ENCODE results near the gene EFHC1.
"Not testable (repeated sequence)": the region's sequence is repeated elsewhere in the genome, so short reads cannot be mapped to it uniquely, and the experiment has no call there.

EFHC1 gene

DNA sequence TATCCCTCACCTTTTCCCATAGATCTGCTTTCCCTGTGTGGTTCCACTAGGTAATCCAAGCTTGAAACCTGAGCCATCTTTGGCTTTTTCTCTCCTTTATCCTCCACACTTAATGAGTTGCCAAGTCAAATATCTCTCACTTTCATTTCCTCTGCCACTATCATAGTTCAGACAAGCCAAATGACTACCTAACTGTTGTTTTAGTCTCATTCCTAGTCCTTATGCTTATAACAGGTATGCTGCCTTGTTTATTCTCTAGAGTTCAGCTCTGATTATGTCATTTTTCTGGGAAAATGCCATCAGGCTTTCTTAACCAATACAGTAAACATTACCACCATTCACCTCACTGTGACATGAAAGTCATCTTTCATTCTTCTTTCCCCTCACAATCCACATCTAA lies 6.5 kb downstream of the EFHC1 start:
- Mint-ChIP-seq H3K4me1 (peaks cover 16% of the 10 kb centered on the region), H3K27me3 (ENCODE audit: low read depth) (no peaks in the 10 kb centered on the region), H3K4me3 (no peak overlapping the region), H3K27ac (no peak overlapping the region), H3K9me3 (peaks cover 2% of the 10 kb centered on the region), H3K36me3 (ENCODE audit: low read depth) (peaks cover 35% of the 10 kb centered on the region)
- TF ChIP-seq, protein P1, sequence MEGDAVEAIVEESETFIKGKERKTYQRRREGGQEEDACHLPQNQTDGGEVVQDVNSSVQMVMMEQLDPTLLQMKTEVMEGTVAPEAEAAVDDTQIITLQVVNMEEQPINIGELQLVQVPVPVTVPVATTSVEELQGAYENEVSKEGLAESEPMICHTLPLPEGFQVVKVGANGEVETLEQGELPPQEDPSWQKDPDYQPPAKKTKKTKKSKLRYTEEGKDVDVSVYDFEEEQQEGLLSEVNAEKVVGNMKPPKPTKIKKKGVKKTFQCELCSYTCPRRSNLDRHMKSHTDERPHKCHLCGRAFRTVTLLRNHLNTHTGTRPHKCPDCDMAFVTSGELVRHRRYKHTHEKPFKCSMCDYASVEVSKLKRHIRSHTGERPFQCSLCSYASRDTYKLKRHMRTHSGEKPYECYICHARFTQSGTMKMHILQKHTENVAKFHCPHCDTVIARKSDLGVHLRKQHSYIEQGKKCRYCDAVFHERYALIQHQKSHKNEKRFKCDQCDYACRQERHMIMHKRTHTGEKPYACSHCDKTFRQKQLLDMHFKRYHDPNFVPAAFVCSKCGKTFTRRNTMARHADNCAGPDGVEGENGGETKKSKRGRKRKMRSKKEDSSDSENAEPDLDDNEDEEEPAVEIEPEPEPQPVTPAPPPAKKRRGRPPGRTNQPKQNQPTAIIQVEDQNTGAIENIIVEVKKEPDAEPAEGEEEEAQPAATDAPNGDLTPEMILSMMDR (IDR thresholded peaks at IDR 0.05; ENCODE audit: unreplicated experiment in 3 of 3) = no peak

DNA sequence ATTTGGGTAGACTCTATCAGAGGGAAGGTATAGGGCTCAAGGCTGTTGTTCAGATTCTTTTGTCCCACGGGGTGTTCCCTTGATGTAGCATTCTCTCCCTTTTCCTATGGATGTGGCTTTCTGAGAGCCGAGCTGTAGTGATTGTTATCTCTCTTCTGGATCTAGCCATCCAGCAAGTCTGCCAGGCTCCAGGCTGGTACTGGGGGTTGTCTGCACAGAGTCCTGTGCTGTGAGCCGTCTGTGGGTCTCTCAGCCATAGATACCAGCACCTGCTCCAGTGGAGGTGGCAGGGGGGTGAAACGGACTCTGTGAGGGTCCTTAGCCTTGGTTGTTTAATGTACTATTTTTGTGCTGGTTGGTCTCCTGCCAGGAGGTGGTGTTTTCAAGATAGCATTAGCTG lies 13.2 kb downstream of the EFHC1 start:
- not testable (repeated sequence) for H3K4me1 Mint-ChIP-seq; H3K4me3 Mint-ChIP-seq; H3K27ac Mint-ChIP-seq; H3K9me3 Mint-ChIP-seq; H3K27me3 Mint-ChIP-seq (ENCODE audit: low read depth)
- H3K36me3 Mint-ChIP-seq (ENCODE audit: low read depth) = peaks cover 58% of the 10 kb centered on the region

DNA sequence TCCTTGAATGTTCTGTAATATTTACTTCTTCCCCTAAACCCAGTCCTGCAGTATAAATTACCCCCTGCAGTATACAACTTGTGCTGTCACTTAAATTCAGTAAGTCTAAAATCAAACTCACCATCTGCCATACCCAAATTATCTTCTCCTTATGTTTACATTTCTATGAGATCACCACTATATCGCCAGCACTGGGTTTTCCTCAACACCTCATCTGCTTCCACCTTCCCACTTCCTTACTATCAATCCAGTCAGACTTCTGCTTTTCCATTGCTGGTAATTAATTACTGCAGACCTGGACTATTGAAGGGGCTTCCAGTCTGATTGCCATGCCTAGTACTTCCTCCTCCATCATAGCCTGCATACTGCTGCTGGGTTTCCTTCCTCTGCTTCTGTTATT lies 15.2 kb downstream of the EFHC1 start:
- H3K4me1 Mint-ChIP-seq = no peaks in the 10 kb centered on the region
- no peak overlapping the region for H3K27ac Mint-ChIP-seq
- no peaks in the 10 kb centered on the region for H3K27me3 Mint-ChIP-seq (ENCODE audit: low read depth)
- H3K9me3 Mint-ChIP-seq = peaks cover 3% of the 10 kb centered on the region
- peaks cover 51% of the 10 kb centered on the region for H3K36me3 Mint-ChIP-seq (ENCODE audit: low read depth)
- TF ChIP-seq, protein P1 (IDR thresholded peaks at IDR 0.05; ENCODE audit: unreplicated experiment in 3 of 3) = no peak
- no peak overlapping the region for H3K4me3 Mint-ChIP-seq

DNA sequence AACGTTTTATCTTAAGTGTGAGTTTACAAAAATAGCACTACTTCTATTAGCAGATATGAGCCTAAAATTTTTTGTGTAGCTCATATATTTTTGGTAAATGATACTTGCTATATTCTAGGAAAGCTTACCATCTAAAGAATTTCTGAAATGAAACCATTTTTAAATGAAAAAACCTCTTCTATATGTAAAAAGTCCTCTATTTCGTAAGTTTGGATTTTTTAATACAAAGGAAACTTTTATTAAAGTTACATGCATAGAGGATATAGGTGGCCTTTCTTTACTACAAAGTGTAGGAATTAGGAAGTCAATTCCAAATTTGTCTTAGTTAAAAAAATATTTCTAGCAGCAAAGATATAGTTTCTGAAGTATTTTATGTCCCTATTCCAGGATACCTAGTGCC lies 18.8 kb downstream of the EFHC1 start:
- Mint-ChIP-seq H3K27me3 (ENCODE audit: low read depth) (no peaks in the 10 kb centered on the region), H3K4me1 (no peaks in the 10 kb centered on the region), H3K36me3 (ENCODE audit: low read depth) (peaks cover 48% of the 10 kb centered on the region), H3K9me3 (peaks cover 13% of the 10 kb centered on the region), H3K27ac (no peak overlapping the region), H3K4me3 (no peak overlapping the region)
- TF ChIP-seq, protein P1 (IDR thresholded peaks at IDR 0.05; ENCODE audit: unreplicated experiment in 3 of 3) = no peak

DNA sequence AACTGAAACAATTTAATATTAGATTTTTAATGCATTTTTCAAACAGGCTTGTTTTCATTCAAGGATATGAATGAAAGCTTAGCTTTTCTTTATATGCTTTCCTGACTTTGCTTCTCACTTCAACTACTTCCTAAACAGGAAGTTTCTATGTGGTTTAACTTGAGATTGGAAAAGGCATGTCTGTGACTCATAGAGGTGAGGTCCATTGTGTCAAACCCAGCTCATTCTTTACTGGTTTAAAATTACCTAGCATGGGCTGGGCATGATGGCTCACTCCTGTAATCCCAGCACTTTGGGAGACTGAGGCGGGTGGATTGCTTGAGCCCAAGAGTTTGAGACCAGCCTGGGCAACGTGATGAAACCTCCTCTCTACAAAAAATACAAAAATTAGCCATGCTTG lies 34.4 kb downstream of the EFHC1 start:
- H3K4me3 Mint-ChIP-seq = no peak overlapping the region
- TF ChIP-seq, protein P1 (IDR thresholded peaks at IDR 0.05; ENCODE audit: unreplicated experiment in 3 of 3) = no peak
- H3K36me3 Mint-ChIP-seq (ENCODE audit: low read depth) = peaks cover 48% of the 10 kb centered on the region
- H3K27ac Mint-ChIP-seq = no peak overlapping the region
- H3K27me3 Mint-ChIP-seq (ENCODE audit: low read depth) = no peaks in the 10 kb centered on the region
- peaks cover 23% of the 10 kb centered on the region for H3K9me3 Mint-ChIP-seq
- H3K4me1 Mint-ChIP-seq = no peaks in the 10 kb centered on the region

DNA sequence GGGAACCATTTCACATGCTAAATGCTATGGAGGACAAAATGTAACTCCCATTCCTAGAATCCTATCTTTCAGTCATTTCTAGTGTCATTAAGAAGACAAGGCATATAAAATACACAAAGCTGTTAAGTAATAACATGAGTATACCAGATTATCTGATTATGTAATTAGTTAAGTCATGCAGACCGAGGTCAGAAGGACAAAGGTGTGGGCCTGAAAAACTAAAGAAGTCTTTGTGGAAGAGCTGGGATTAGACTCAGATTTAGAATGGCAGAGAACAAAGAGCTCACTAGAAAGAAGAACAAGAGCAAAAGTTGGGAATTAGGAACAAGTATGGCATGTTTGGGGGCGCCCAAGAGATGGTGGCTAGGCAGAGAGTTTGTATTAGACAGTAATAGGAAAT lies 37.0 kb downstream of the EFHC1 start:
- TF ChIP-seq, protein P1 (IDR thresholded peaks at IDR 0.05; ENCODE audit: unreplicated experiment in 3 of 3) = no peak
- peaks cover 31% of the 10 kb centered on the region for H3K36me3 Mint-ChIP-seq (ENCODE audit: low read depth)
- H3K9me3 Mint-ChIP-seq = peaks cover 4% of the 10 kb centered on the region
- H3K27ac Mint-ChIP-seq = no peak overlapping the region
- H3K27me3 Mint-ChIP-seq (ENCODE audit: low read depth) = no peaks in the 10 kb centered on the region
- no peak overlapping the region for H3K4me3 Mint-ChIP-seq
- no peaks in the 10 kb centered on the region for H3K4me1 Mint-ChIP-seq

DNA sequence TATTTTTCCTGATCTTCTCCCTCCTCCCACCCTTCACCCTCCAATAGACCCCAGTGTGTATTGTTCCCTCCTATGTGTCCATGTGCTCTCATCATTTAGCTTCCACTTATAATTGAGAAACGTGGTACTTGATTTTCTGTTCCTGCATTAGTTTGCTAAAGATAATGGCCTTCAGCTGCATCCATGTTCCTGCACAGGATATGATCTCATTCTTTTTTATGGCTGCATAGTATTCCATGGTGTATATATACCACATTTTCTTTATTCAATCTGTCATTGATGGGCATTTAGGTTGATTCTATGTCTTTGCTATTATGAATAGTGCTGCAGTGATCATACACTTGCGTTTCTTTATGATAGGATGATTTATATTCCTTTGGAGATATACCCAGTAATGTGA lies 41.1 kb downstream of the EFHC1 start:
- H3K27me3 Mint-ChIP-seq (ENCODE audit: low read depth); H3K27ac Mint-ChIP-seq; H3K4me1 Mint-ChIP-seq; H3K4me3 Mint-ChIP-seq; H3K9me3 Mint-ChIP-seq: not testable (repeated sequence)
- H3K36me3 Mint-ChIP-seq (ENCODE audit: low read depth) = peaks cover 18% of the 10 kb centered on the region
